ENCODE results near the gene FKBP1C.
"Not testable (repeated sequence)": the region's sequence is repeated elsewhere in the genome, so short reads cannot be mapped to it uniquely, and the experiment has no call there.

- TF ChIP-seq USF2 (IDR thresholded peaks at IDR 0.05; ENCODE audit: low read depth, low read length); POLR2A (IDR thresholded peaks at IDR 0.05; ENCODE audit: low read depth, low read length); CTCF (conservative IDR thresholded peaks at IDR 0.05; ENCODE audit: low read depth, low read length); CHD1 (IDR thresholded peaks at IDR 0.05; ENCODE audit: low read depth, low read length); RAD21 (IDR thresholded peaks at IDR 0.05; ENCODE audit: low read length); ELK1 (IDR thresholded peaks at IDR 0.05; ENCODE audit: borderline replicate concordance, low read depth, low read length); NFE2L2 (IDR thresholded peaks at IDR 0.05; ENCODE audit: low read depth, low read length): not testable (repeated sequence)
These were observed 18.8 kb downstream of the FKBP1C start for GRCh38 chr6:63230027-63230426.
